HL-60 (cell line): ENCODE measurements around the gene NT5DC3.

ENCODE experiments used
- DNase-seq, 2 experiments: peaks; one replicate each; pipeline ENCODE4 v3.0.0-alpha.2; 2010 to 2020; ENCODE audit warnings: low read depth in 1 of 2, low spot score in 1 of 2
- H3K27ac ChIP-seq: fragments of 250-450 bp; sonication (Bioruptor Pico); replicated peaks from 2 replicates; pipeline ENCODE4 v1.5.1; 2020; ENCODE audit warnings: mild to moderate bottlenecking, moderate library complexity
- H3K27me3 ChIP-seq: fragments of 250-450 bp; sonication (Bioruptor Pico); 2 replicates; pipeline ENCODE4 v1.5.1; 2021; ENCODE audit warnings: mild to moderate bottlenecking, moderate library complexity; ENCODE audit not compliant: insufficient read depth, poor library complexity, severe bottlenecking
- H3K4me3 ChIP-seq: replicated peaks from 2 replicates; pipeline ENCODE4 v1.5.1; 2011; ENCODE audit warnings: mild to moderate bottlenecking, control low read depth, low read length; ENCODE audit not compliant: insufficient read depth
- GABPA ChIP-seq: IDR thresholded peaks from 2 replicates; pipeline ENCODE4 v1.6.1; 2012; ENCODE audit warnings: low read depth
- POLR2AphosphoS5 ChIP-seq: IDR thresholded peaks from 2 replicates; pipeline ENCODE4 v1.6.1; 2012; ENCODE audit warnings: low read depth
- REST ChIP-seq: IDR thresholded peaks from 2 replicates; pipeline ENCODE4 v1.6.1; 2012; ENCODE audit warnings: low read depth; ENCODE audit not compliant: insufficient replicate concordance
- SPI1 ChIP-seq: IDR thresholded peaks from 2 replicates; pipeline ENCODE4 v1.6.1; 2012; ENCODE audit warnings: low read depth, mild to moderate bottlenecking, borderline replicate concordance
- TF ChIP-seq, protein P1 (sequence below): IDR thresholded peaks from one replicate; pipeline ENCODE4 v1.5.1; 2011; ENCODE audit warnings: low read length, control low read depth, inconsistent platforms; ENCODE audit not compliant: insufficient read depth

NT5DC3 gene

DNA sequence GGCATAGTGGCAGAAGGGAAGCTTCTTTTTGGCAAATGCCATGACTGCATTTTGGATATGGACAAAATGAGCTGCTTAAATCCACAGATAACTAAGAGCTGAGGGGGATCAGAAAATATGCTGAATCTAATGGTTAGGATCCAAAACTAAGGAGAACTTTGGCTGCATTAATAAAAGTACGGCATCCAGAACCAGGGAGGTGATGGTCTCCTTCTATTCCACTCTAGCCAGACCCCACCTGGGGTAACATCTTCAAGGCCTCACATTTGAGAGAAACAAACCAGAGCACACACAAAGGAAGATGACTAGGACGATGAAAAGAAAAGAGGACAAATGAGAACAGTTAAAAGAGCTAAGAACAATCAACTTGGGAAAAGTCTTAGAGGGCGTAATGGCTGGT is 27.6 kb downstream of the NT5DC3 start:
- DNase-seq: no peak
- TF ChIP-seq SPI1: no peak
- no peak for TF ChIP-seq REST
- TF ChIP-seq POLR2AphosphoS5: no peak
- no peak for TF ChIP-seq GABPA
- TF ChIP-seq, protein P1, sequence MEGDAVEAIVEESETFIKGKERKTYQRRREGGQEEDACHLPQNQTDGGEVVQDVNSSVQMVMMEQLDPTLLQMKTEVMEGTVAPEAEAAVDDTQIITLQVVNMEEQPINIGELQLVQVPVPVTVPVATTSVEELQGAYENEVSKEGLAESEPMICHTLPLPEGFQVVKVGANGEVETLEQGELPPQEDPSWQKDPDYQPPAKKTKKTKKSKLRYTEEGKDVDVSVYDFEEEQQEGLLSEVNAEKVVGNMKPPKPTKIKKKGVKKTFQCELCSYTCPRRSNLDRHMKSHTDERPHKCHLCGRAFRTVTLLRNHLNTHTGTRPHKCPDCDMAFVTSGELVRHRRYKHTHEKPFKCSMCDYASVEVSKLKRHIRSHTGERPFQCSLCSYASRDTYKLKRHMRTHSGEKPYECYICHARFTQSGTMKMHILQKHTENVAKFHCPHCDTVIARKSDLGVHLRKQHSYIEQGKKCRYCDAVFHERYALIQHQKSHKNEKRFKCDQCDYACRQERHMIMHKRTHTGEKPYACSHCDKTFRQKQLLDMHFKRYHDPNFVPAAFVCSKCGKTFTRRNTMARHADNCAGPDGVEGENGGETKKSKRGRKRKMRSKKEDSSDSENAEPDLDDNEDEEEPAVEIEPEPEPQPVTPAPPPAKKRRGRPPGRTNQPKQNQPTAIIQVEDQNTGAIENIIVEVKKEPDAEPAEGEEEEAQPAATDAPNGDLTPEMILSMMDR: no peak
- Histone ChIP-seq H3K4me3 (no peak overlapping the region), H3K27ac (no peak overlapping the region), H3K27me3 (no peaks in the 10 kb centered on the region)

DNA sequence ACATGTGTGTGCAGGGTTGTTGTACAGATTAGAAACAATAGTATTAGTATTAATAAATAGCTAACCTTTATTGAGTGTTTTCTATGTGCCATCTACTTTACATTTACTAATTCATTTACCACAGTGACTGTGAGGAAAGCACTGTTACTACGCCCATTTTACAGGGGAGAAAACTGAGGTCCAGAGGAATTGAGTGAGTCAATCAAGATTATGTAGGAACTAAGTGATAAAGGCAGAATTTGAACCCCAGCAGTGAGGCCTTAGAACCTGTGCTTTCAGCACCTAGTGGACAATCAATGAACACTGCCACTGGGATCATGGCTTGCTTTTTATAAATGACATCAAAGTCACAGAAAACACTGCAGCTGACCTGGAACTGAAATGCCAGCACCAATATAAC is 28.2 kb downstream of the NT5DC3 start:
- TF ChIP-seq REST (no peak), SPI1 (no peak), GABPA (no peak), POLR2AphosphoS5 (no peak)
- TF ChIP-seq, protein P1: no peak
- Histone ChIP-seq H3K27ac (no peak overlapping the region), H3K27me3 (no peaks in the 10 kb centered on the region), H3K4me3 (no peak overlapping the region)
- DNase-seq: no peak

GRCh38 chr12:103811791-103812190 is 29.2 kb downstream of the NT5DC3 start:
- Histone ChIP-seq H3K27ac (no peak overlapping the region), H3K4me3 (no peak overlapping the region), H3K27me3 (no peaks in the 10 kb centered on the region)
- no peak for DNase-seq
- TF ChIP-seq, protein P1: no peak
- TF ChIP-seq POLR2AphosphoS5: no peak
- no peak for TF ChIP-seq SPI1
- no peak for TF ChIP-seq GABPA
- TF ChIP-seq REST: no peak
